NCI-H2081 treated with DMSO at 0.1 percent for 48 hours (cell line): ENCODE data around the gene FHOD3.
"Not testable (repeated sequence)": the region's sequence is repeated elsewhere in the genome, so short reads cannot be mapped to it uniquely, and the experiment has no call there.

Experiments
- DNase-seq: peaks from one replicate; lab custom pipeline; 2025; lab: John Stamatoyannopoulos, UW

Gene FHOD3

DNA sequence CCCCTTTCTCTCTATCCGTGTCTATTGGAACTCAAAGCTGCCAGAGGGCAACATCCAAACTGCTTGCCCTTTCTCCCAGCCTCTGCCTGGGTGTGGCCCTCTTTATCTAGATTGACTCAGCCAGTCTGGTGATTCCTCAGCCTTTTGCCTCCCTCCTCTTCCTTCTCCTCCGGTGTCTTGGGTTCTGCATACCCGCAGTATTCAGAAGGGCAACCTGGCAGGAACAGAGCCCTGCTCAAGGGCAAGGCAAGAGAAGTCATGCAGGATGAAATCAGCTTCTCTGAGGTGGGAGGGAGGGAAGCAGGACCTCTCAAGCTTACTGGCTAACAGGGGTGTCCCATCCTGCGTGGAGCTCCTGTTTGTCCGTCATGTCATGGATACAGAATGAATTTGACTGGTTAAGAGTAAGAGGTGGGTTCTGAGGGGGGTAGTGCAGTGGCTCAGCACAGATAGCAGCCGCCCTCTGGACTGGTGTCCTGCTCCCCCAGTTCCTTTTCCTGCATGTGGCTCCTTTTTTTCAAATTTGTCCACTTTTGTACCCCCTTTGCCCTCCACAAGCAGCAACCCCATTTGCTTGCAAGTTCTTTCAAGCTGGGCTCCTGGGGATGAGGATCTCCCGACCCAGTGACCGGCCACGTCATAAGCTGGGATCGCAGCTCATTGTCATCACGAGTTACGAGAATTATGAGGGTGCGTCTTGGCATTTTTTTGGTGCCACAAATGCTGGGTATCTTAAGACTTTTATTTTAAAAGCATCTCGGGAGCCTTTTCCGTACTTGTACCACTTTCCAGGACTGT is 154.1 kb downstream of the FHOD3 start:
- no peak for DNase-seq

DNA sequence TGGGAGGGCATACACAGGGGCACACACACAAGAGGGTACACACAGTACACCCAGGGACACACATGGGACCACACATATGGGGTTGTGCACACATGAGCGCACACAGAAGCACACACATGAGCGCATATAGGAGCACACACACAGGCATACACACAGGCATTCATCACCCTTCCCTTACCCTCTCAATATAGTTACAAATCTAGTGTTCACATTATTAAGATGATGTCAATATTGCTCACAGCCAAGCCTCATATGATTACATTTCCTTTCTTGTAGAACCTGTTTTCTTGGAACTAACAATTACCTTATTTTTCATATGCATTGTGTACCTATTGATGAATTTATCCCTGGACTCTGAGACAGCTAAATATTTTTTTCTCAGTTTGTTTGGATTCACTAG is 156.7 kb downstream of the FHOD3 start:
- DNase-seq, result no peak

DNA sequence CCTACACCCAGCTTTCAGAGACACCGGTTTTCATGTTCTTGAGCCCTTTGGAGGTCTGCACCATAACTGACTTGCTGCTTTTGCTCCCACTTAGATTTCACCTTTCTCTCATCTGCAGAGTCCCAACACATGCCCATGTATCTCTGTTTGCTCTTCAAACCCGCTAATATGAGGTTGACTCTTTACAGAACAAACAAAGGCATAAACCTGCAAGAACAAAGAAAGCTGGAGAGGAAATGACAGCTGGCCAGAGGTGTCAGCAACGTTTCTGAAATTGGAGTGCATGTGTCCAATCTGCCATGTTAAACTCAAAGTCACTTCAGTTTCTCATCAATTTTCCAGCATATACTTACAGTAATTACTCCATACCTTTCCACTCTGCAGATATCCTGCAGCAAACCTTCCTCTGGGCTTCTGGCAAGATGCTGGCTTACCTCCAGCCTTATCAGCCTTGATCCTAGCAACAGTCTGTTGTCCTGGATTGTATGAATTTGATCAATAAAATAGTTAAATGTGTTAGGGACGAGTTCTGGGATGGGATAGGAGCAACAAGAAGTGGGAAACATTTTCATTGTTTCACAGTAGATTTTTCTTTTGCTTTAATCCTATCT is 157.4 kb downstream of the FHOD3 start:
- DNase-seq, result no peak

DNA sequence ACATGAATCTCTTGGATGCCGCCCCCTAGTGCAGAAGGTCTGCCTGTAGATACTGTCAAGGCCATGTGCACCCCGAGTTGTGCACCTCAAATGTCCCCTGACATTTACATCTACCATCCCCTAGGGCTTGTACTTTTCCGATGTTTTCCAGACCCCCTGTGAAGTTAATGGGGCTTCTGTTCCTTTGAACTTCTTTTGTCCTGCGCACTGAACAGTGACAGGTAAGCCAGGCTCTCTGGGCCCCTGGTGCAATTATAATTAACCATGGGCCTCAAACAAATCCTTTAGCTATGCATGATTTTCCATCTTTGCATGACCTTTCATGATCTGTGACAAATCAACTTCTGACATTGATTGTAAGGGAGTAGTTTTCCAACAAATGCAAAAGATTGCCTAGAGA is 158.4 kb downstream of the FHOD3 start:
- DNase-seq, result no peak

DNA sequence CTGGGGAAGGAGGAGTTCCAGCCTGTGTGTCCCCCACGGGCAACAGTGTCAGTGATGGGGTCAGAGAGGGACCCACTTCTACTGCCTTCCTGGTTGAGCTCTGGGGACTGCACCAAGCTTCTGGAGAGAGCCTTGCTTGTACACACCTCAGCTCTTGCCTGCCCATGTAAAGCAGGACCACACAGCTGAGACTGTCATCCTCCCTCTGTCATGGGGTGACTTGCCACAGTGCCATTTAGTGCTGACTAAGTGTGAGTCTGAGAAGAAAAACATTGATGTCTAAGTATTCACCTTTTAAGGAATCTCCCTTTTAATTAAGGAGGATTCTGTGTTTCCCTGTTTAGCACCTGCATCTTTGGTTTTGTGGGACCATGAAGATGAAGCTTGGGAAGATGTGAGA is 159.1 kb downstream of the FHOD3 start:
- DNase-seq, result no peak

DNA sequence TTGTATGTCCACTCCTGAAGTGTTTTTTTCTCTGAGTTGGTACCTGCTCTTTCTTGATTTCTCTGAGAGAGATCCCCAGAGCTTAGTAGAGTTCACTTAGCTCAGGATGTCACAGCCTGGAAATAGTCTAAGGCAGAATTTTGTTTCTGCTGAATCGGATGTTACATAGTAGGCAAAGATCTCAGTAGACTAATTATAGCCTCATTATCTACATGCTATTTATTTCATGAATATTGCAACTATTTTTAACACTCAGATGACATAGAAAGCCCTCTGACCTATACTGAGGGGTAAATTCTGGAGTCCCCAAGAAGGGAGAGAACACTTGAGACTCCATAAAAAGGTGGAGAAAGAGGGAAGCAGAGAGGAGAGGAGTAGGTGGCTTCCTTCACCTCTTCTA is 160.2 kb downstream of the FHOD3 start:
- no peak for DNase-seq

DNA sequence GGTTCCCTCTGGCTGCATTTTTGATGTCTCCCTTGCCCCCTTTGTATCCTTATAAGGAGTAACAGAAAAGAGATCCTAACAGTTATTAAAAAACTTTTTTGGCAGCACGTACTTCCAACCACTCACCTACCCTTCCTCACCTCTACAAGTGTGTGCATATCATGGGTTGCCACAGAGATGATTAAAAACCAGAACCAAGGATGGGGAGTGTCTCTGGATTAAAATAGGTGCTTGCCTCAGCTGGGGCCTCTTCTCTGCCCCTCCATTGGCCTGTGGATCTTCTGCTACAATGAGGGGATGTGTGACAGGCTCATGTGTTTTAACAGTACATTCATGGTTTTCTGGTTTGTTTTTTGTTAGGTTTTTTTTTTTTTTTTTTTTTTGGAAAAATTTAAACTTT is 160.8 kb downstream of the FHOD3 start:
- no peak for DNase-seq

DNA sequence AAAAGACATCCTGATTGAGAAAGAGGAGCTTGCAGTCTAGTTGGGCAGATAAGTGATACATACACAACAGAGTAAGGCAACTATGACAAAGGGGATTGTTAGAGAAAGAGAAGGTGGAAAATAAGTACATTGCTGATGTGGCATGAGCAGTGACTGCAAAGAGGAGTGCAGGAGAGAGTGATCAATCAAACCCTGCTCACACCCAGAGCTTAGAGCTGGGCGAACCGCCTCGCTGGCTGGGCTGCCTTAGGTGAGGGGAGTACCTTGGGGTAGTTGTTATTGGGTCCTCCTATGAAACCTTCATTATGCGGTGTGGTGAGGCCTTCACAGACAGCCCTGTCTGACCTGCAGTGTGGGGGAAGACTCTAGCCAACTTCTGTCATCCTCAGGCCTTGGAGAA is 161.7 kb downstream of the FHOD3 start:
- no peak for DNase-seq

DNA sequence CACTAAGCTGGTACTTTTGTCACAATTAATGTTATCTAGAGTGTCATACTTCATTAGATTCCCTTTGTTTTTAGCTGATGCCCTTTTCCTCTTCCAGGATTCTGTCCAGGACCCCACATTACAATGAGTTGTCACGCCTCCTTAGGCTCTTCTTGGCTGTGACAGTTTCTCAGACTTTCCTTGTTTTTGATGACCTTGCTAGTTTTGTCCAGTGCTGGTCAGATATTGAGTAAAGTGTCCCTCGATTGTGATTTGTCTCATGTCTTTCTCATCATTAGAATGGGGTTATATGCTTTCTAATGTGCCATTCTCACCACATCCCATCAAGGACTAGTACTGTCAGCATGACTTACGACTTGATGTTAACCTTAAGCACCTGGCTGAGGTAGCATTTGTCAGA is 162.3 kb downstream of the FHOD3 start:
- DNase-seq, result no peak

DNA sequence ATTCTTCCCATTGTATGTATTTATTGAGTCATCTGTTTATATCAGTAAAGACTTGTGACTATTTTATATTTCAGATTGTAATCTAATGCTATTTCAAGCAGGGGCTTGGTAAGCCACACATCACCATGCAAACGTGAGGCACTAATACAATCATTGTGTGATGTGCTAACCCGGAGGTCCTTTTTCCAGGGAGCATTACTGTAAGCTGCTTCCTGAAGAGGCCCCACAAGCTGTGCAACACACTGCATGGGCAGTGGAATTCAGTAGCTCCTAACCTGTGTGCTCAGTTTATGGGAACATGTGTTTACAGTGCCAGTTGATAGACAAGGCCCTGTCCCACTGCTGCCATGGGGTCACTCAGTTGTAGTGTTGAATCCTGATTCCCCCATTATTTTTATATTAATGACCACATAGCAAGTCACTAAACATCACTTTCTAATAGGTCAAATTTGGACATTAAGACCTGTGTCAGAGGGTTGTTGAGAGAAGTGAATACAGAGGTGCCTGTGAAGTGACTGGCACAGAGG is 162.9 kb downstream of the FHOD3 start:
- no peak for DNase-seq

DNA sequence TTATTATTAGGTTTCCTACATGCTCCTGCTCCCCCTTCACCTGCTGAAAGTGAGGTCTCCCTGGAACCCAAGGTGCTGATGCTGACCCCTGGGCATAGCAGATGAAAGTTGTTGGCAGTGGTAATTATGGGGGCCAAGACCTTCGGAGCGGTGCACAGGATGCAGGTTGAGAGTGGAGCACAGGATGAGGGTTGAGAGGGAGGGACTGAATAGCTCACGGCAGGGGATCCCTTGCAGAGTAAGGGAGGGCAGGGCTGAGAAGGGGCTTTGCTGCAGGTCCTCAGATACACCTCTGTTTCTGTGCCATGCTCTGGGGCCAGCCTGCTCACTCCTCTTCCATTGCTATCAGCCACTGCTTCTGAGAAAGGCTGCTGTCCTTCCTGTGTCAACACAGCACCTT is 163.3 kb downstream of the FHOD3 start:
- no peak for DNase-seq

DNA sequence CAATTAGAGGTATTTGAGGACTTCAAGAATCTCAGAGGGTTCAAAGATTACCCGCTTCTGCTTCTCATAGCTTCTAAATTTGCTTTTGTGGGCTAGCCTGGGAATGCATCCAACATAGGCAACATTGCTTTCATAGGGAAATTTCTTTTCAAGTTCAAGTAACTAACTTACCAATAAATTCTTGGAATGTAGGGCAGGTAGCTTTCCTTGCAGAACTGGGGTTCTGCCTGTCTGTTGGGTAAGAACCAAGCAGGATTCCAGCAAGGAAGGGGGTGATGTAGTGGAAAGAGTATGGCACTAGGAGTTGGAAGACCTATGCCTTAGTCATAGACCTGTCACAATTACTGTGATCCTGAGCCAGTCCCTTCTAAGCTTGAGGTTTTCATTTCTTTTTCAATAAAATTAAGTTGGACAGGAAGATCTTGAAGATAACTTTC is 164.1 kb downstream of the FHOD3 start:
- no peak for DNase-seq

DNA sequence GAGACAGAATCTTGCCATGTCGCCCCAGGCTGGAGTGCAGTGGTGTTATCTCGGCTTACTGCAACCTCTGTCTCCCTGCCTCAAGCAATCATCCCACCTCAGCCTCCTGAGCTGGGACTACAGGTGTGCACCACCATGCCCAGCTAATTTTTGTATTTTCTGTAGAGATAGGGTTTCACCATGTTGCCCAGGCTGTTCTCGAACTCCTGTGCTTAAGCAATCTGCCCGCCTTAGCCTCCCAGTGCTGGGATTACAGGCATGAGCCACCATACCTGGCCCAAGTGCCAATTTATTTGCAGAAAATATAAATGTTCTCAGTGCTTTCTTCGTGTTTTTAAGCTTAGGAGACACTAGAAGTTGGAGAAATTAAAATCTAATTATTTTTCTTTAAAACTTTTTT is 166.0 kb downstream of the FHOD3 start:
- not testable (repeated sequence) for DNase-seq

DNA sequence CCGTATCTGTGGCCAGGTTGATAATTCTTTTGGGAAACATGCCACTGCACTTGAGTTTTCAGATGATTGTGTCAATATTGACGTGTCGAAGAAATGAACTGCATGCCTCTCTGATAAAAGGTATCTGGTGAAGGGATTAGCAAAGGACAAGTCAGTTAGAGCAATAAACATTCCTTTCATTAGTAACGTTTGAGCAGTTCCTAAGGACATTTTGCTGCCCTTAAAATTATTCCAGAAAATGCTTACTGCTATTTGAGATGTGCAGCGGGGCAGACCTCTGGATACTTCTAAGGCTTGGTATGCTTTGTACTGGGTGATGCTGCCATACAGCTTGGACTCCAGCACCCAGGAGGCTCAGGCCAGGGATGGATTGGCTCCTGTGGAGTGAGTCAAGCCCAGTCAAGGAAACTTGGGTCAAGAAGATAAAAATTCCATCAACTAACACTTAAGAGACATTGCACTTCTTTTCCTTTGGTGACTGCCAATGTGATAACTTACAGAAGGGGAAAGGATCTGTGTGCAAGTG is 166.7 kb downstream of the FHOD3 start:
- DNase-seq, result no peak

DNA sequence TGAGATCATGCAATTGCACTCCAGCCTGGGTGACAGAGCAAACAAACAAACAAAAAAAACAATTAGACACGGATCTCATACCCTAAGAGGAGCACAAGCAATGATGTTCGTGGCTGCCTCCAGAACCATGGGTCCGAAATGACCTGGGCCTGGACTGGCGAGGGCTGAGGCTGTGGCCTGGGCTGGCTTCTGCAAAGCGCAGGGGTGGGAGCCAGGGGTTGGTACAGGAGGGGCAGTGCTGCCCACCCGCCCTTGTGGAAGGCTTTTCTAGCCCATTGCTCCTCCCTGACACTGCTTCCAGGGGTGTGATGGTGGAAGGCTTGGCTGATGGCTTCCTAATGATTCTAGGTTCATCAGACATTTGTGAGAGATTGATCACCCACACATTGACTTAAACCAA is 167.8 kb downstream of the FHOD3 start:
- no peak for DNase-seq

DNA sequence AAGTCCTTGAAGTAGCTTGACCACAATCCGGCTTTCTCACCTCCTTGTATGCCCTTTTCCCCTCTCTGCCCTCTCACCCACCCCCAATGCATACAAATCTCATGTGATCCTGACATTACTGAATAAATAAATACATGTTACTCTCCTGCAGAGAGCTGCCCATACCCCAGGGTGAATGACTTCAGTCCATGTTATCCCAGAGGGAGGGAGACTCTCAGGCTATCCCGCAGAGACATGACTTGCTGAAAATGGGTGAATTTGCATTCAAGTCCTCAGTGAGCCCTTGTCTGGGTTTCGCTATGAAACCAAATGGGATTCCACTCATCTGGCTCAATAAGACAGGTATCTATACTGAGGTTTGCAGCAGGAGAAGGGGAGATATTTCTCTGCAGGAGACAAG is 168.5 kb downstream of the FHOD3 start:
- no peak for DNase-seq

DNA sequence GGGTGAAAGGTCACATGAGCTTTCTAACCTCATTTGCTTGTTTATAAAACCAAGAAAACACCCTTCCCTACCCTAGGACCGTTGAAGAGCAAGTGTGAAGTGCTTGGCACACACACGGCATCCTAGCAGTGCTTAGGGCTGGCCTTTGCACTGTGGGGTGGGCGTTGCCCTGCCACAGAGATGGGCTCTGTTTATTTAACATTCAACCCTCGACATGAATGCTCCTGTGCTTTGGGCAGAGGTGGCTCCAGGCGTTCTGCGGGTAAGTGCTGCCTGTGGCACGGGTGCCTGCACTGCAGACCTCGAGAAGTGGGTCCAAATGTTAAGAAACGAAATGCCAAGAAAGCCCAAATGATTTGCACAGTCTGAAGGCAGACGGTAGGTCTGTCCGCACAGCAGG is 170.1 kb downstream of the FHOD3 start:
- no peak for DNase-seq

DNA sequence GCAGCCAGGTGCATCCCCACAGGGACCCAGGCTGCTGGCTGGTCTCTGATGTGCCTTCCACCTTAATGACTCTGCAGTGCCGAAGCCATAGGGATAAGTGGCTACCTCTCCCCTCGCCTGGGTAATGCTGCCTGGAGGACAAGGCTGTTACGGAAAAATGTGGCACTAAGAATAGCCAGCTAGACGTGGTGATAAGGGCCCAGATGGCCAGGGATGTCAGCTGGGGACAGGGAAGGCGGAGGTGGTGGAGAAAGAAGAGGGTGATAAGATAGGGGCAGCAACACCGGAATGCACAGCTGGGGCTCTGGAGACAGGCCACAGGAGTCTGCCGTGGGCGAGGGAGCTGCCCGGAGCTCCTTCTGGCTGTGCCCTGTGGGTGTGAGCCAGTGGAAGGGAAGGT is 170.6 kb downstream of the FHOD3 start:
- DNase-seq, result no peak

DNA sequence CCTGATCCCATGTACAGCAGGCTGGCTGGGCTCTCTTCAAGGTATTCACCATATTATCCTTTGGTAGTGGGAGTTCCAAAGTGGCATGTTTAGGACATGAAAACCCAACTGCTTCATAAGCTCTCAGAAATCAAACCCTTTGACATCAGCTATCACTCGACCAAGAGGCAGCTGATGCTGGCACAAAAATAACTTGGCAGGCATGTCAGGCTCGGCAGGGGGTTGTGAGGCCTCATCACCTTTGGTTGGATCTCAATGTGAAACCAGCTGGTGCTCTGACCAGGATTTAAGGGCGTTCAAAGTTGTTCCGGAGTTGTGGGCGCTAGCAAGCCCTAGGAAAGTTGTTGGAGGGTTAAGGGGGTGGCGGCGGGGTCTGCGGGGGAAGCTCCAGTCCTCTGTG is 171.9 kb downstream of the FHOD3 start:
- DNase-seq, result no peak

DNA sequence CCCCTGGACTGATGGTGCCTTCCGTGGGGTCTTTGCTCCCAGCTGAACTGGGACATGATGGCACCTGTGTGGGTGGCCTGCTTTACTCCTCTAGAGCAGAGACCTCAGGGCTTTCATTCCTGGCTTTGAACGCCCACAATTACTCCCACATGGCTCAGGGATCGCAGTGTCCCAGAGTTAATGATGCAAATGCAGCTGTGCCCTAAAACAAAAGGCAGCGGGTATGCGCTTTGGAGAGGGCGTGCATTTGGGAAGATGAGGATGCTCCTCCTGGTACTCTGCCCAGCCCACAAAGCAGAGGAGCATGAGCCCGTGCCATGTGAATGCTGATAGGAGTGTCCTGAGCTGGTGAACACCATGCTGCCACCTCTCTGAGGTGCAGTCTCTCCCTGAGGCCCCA is 173.4 kb downstream of the FHOD3 start:
- no peak for DNase-seq

DNA sequence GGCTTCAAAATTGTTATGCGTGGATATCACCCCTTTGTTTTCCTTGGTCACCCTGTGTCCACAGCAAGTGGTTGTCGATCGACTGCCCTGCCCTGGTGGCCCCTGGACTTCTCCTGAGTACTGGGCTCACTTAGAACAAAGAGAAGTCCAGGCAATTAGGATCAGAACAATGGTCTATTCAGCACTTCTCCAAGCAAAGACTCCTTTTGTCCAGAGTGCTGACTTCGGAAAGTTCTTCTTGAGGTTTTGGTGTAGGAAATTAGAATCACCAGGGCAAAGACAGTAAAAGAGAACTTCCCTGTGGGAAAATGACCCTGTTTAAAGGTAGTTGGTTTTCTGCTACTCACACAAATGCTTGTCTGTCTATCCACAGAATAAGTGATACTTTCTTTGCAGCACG is 173.9 kb downstream of the FHOD3 start:
- no peak for DNase-seq

DNA sequence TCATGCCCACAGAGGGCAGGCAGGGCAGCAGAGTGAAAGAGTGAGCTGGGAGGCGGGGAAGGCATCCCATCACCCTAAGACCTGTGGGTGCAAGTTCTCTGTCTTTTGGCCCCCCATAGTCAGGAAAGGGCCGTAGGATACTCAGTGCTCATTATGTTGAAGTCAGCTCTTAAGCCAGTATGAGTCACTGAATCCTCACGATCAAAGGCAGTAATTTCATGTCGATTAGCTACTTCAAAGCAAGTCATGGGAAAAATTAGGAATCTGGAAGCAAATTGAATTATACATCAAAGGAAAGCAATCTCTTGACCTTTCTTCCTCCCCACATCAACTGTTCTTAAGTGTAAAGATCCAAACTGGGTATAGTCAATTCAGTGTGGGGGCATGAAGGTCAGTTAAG is 178.9 kb downstream of the FHOD3 start:
- no peak for DNase-seq

DNA sequence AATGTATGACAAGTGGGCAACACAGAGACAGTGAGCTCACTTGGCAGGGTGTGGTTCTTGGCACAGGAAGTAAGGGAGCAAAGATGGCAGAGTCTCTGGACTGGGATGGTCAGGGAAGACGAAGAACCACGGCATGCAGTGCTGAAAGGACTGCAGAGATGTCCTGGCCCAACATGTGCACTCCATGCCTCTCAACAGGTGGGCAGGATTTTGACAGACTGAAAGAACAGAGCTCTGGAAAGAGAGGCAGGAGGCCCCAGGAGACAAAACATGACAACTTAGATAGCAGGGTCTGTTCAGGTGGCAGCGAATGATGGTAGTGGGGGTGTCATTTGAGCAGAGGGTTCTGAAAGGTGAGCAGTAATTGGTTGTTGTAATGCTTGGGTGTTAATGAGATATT is 180.3 kb downstream of the FHOD3 start:
- no peak for DNase-seq
